GM12865 (cell line): Measurements from ENCODE around the gene RRM2.

Source experiments
- DNase-seq: peaks from one replicate; pipeline ENCODE4 v3.0.0; 2010; ENCODE audit warnings: low read depth
- H3K4me3 ChIP-seq: 2 replicates; pipeline ENCODE4 v1.5.1; 2011; ENCODE audit warnings: mild to moderate bottlenecking, low read depth, low read length, control low read depth
- CTCF ChIP-seq: IDR thresholded peaks from 2 replicates; pipeline ENCODE4 v1.5.1; 2011; ENCODE audit warnings: low read length, control low read depth, low read depth, inconsistent platforms; ENCODE audit not compliant: insufficient read depth; ENCODE audit errors: missing control alignments

Gene RRM2

GRCh38 chr2:10162586-10163497 lies 40.3 kb downstream of the RRM2 start:
- H3K4me3 ChIP-seq = no peak overlapping the region
- no peak for TF ChIP-seq CTCF
- no peak for DNase-seq

- TF ChIP-seq CTCF = no peak
- no peak overlapping the region for H3K4me3 ChIP-seq
- no peak for DNase-seq
Observed at GRCh38 chr2:10163498-10164486, 41.3 kb downstream of the RRM2 start.

GRCh38 chr2:10164601-10165000 lies 42.1 kb downstream of the RRM2 start:
- no peak for TF ChIP-seq CTCF

GRCh38 chr2:10165282-10165681 lies 42.7 kb downstream of the RRM2 start:
- TF ChIP-seq CTCF = no peak
- no peak for DNase-seq
- no peak overlapping the region for H3K4me3 ChIP-seq

More at GRCh38 chr2:10164601-10165000, 42.1 kb downstream of the RRM2 start:
- no peak for DNase-seq
- no peak overlapping the region for H3K4me3 ChIP-seq

GRCh38 chr2:10165861-10166675 lies 43.5 kb downstream of the RRM2 start:
- no peak overlapping the region for H3K4me3 ChIP-seq
- DNase-seq = no peak
- TF ChIP-seq CTCF = no peak

GRCh38 chr2:10166676-10167292 lies 44.2 kb downstream of the RRM2 start:
- H3K4me3 ChIP-seq = no peak overlapping the region
- TF ChIP-seq CTCF = no peak
- no peak for DNase-seq
